GM12878 (cell line): ENCODE data around the gene IFI27L2. TPM values are rescaled to one million over a fixed set of nuclear protein-coding genes. Genes with fewer than 3 reads are reported as not detected.

Experiments
- ATAC-seq: fragments of 200-7000 bp; cut with Tn5 transposase; 3 replicates; pipeline ENCODE4 v1.9.1; 2020; ENCODE audit warnings: mild to moderate bottlenecking, moderate library complexity
- BruUV-seq: library from RNA; stranded (reverse); fragments of 400-500 nt; replicated peaks from 2 replicates; lab custom pipeline; 2021; lab: Mats Ljungman, UMichigan
- CTCF ChIA-PET: fragments of 300-600 bp; sonication (Branson Sonifier 250); formaldehyde crosslinking; extraction: SDS; loops from one replicate; lab custom pipeline; 2021; ENCODE audit warnings: inconsistent platforms; lab: Yijun Ruan, JAX
- POLR2A ChIA-PET: fragments of 350-600 bp; formaldehyde crosslinking; extraction: SDS; loops from one replicate; lab custom pipeline; 2021; ENCODE audit warnings: inconsistent platforms; lab: Charles Lee
- RAD21 ChIA-PET: fragments of 300-600 bp; sonication (Branson Sonifier 250); formaldehyde crosslinking; loops from one replicate; lab custom pipeline; 2023; ENCODE audit warnings: antibody characterized with exemption; ENCODE audit not compliant: unreplicated experiment; lab: Charles Lee
- SMC1A ChIA-PET: fragments of 300-600 bp; sonication (Branson Sonifier 250); formaldehyde crosslinking; loops from one replicate; lab custom pipeline; 2023; ENCODE audit not compliant: unreplicated experiment, uncharacterized antibody; lab: Charles Lee
- DNase-seq: peaks from one replicate; pipeline ENCODE4 v3.0.0-alpha.2; 2011; ENCODE audit warnings: low read depth, low spot score
- FAIRE-seq: peaks from 3 replicates; lab custom pipeline; 2011; peaks lifted over from hg19 to GRCh38; lab: Jason Lieb, UNC
- H2AFZ ChIP-seq: 2 replicates; pipeline ENCODE4 v1.6.0; 2011; ENCODE audit warnings: low read depth, low read length, control low read depth; ENCODE audit not compliant: control insufficient read depth
- H3K27ac ChIP-seq: 2 replicates; pipeline ENCODE4 v1.5.1; 2011; ENCODE audit warnings: control low read depth; ENCODE audit not compliant: control insufficient read depth, insufficient read depth
- H3K27me3 ChIP-seq, 2 experiments: replicated peaks in 1 of 2; 2 replicates each; pipeline versions ENCODE4 v1.6.0 to v1.6.1; 2011; ENCODE audit warnings: low read length in 1 of 2; ENCODE audit not compliant: control insufficient read depth in 2 of 2, insufficient read depth in 2 of 2
- H3K36me3 ChIP-seq, 2 experiments: 2 replicates each; pipeline ENCODE4 v1.5.1; 2011; ENCODE audit warnings: low read length in 1 of 2; ENCODE audit not compliant: control insufficient read depth in 2 of 2, insufficient read depth in 2 of 2
- H3K4me1 ChIP-seq: 2 replicates; pipeline ENCODE4 v1.6.1; 2011; ENCODE audit warnings: mild to moderate bottlenecking, low read length, moderate library complexity, mixed read lengths; ENCODE audit not compliant: control insufficient read depth, insufficient read depth
- H3K4me2 ChIP-seq: 2 replicates; pipeline ENCODE4 v1.6.0; 2011; ENCODE audit warnings: control low read depth; ENCODE audit not compliant: control insufficient read depth, insufficient read depth
- H3K4me3 ChIP-seq: fragments of 200-600 bp; sonication (generic); 2 replicates; pipeline ENCODE4 v1.5.1; 2016
- H3K79me2 ChIP-seq: 2 replicates; pipeline ENCODE4 v1.6.0; 2011; ENCODE audit warnings: low read length; ENCODE audit not compliant: control insufficient read depth, insufficient read depth
- H3K9ac ChIP-seq: 2 replicates; pipeline ENCODE4 v1.8.0; 2011; ENCODE audit warnings: low read length, control low read depth, mixed read lengths; ENCODE audit not compliant: control insufficient read depth, insufficient read depth
- H3K9me3 ChIP-seq: replicated peaks from 3 replicates; pipeline ENCODE4 v1.5.1; 2011; ENCODE audit warnings: mild to moderate bottlenecking, low read length; ENCODE audit not compliant: control insufficient read depth, insufficient read depth
- H4K20me1 ChIP-seq: 2 replicates; pipeline ENCODE4 v1.6.0; 2011; ENCODE audit not compliant: control insufficient read depth, insufficient read depth
- BACH1 ChIP-seq: fragments of 450-650 bp; IDR thresholded peaks from 2 replicates; pipeline ENCODE4 v1.6.1; 2017; ENCODE audit warnings: mild to moderate bottlenecking, borderline replicate concordance
- DPF2 ChIP-seq: fragments of 450-650 bp; IDR thresholded peaks from 2 replicates; pipeline ENCODE4 v1.6.1; 2017; ENCODE audit warnings: mild to moderate bottlenecking
- ELK1 ChIP-seq: IDR thresholded peaks from 2 replicates; pipeline ENCODE4 v1.6.1; 2012; ENCODE audit warnings: low read depth, low read length, improper control_type of control experiment
- FOXM1 ChIP-seq: IDR thresholded peaks from 2 replicates; pipeline ENCODE4 v1.6.1; 2012; ENCODE audit warnings: low read depth, mild to moderate bottlenecking, inconsistent platforms, low read length, moderate library complexity
- HCFC1 ChIP-seq: fragments of 150-350 bp; IDR thresholded peaks from 2 replicates; pipeline ENCODE4 v1.6.1; 2014; ENCODE audit warnings: low read length
- JUND ChIP-seq: IDR thresholded peaks from 2 replicates; pipeline ENCODE4 v1.6.1; 2012; ENCODE audit warnings: low read depth, mild to moderate bottlenecking, low read length, improper control_type of control experiment, moderate library complexity
- NBN ChIP-seq: fragments of 450-650 bp; IDR thresholded peaks from 2 replicates; pipeline ENCODE4 v1.6.1; 2016
- RAD51 ChIP-seq: fragments of 450-650 bp; IDR thresholded peaks from 2 replicates; pipeline ENCODE4 v1.6.1; 2016; ENCODE audit warnings: moderate library complexity, mild to moderate bottlenecking, inconsistent platforms
- SP1 ChIP-seq: IDR thresholded peaks from one replicate; pipeline ENCODE4 v1.6.1; 2011; ENCODE audit warnings: low read depth, low read length
- SRF ChIP-seq, 2 experiments: IDR thresholded peaks; 2 replicates each; pipeline ENCODE4 v1.6.1; 2011; ENCODE audit warnings: low read depth in 2 of 2, low read length in 2 of 2, mild to moderate bottlenecking in 1 of 2, moderate library complexity in 1 of 2
- ZNF207 ChIP-seq: fragments of 450-650 bp; IDR thresholded peaks from 2 replicates; pipeline ENCODE4 v1.6.1; 2014; ENCODE audit warnings: antibody characterized with exemption, mild to moderate bottlenecking, borderline replicate concordance
- ZNF384 ChIP-seq: IDR thresholded peaks from 2 replicates; pipeline ENCODE4 v1.6.1; 2012; ENCODE audit warnings: low read depth, mild to moderate bottlenecking, low read length, improper control_type of control experiment, borderline replicate concordance
- WGBS: methylation state at CpG from one replicate; pipeline ENCODE4 v1.1.6; 2016; ENCODE audit warnings: low lambda C conversion rate; ENCODE audit not compliant: insufficient replicate concordance, insufficient coverage; ENCODE audit errors: missing lambda C conversion rate; 5-methylcytosine and 5-hydroxymethylcytosine counted together
- in situ Hi-C: fragments of 300-500 bp; cut with MboI; formaldehyde crosslinking; loops from 9 replicates; pipeline ENCODE4 v1.14.3; 2018; ENCODE audit warnings: mixed read lengths
- intact Hi-C: fragments of 100-400 bp; cut with micrococcal nuclease; formaldehyde crosslinking; loops from one replicate; pipeline ENCODE4 v1.14.2; 2022; ENCODE audit not compliant: unreplicated experiment
- polyA plus RNA-seq, 11 experiments: library from polyadenylated mRNA; depleted of rRNA in 4 of 11; unstranded in 6 of 11; stranded (reverse) in 5 of 11; fragments of >200 nt; fragmentation: Nextera tagmentation in 4 of 11; fragmentation: Illumina TruSeq in 1 of 11; extraction: Ambion mirVana in 4 of 11; extraction: Trizol in 1 of 11; gene quantifications; 1 replicate in 1 of 11; 2 replicates in 10 of 11; pipeline versions ENCODE4 v1.2.1 to v1.2.3, GENCODE V29; 2011 to 2016; ENCODE audit warnings: inconsistent platforms in 2 of 11, missing spikeins in 2 of 11, low read depth in 1 of 11
- total RNA-seq, 4 experiments: library from RNA; depleted of rRNA in 3 of 4; stranded (reverse); fragments of >200 nt in 3 of 4; fragmentation: Illumina TruSeq in 1 of 4; extraction: Trizol in 1 of 4; gene quantifications; 2 replicates each; pipeline versions ENCODE4 v1.2.1 to v1.2.3, GENCODE V29; 2013 to 2021
- TF ChIP-seq, protein P1 (sequence below): IDR thresholded peaks from 2 replicates; pipeline ENCODE4 v1.6.1; 2012; ENCODE audit warnings: low read depth, low read length, improper control_type of control experiment

The IFI27L2 gene
- total and polyA plus RNA-seq, 10 of the 15 experiments (the other 5 are each of a cell fraction or from before 2014, with no cell fraction given): 26.6 to 134 (median 60.3) TPM

GRCh38 chr14:94171208-94171607 lies 41.8 kb upstream of the IFI27L2 start (continued):
- TF ChIP-seq ELK1 (no peak), DPF2 (no peak)

- ChIA-PET SMC1A (interaction anchor here (0.7 to 2.7 kb wide), 5 partner anchors 8 to 385 kb away, joined by 3 to 13 read pairs (median 4); no protein-coding TSS in a partner anchor), POLR2A (no interaction called here)
- FAIRE-seq: no peak
These were observed 40.7 kb upstream of the IFI27L2 start for GRCh38 chr14:94170136-94170535.

DNA sequence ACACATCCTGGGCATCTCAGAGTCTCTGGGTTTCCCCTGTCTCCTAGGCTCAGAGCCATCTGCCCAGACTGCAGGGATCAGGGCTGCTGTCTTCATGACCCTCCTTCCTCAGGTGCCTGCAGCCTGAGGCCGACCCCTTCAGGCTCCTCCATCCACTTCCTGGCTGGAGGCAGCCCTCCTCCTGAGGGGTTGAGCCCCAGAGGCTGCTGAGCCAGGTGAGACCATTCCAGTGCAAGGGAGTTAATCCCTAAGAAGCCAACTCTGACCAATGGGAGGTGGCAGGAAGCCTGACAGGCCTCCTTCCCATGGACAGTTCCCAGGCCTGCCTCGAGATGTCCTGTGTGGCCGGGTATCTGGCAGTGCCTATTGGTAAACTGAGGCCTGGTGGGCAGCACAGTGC lies 36.3 kb upstream of the IFI27L2 start:
- H3K9me3 ChIP-seq: no peaks in the 10 kb centered on the region
- no peak overlapping the region for H3K4me2 ChIP-seq
- no peak for FAIRE-seq
- intact Hi-C loops (no loop called here), in situ Hi-C loops (no loop called here)
- no peak for DNase-seq
- no peaks in the 10 kb centered on the region; the same call in 1 of the 2 replicates for H3K4me1 ChIP-seq
- H2AFZ ChIP-seq: no peak overlapping the region
- H3K9ac ChIP-seq: no peak overlapping the region
- H4K20me1 ChIP-seq: no peaks in the 10 kb centered on the region
- no peak overlapping the region for H3K27ac ChIP-seq
- ChIA-PET CTCF (no interaction called here), POLR2A (no interaction called here), SMC1A (no interaction called here), RAD21 (no interaction called here)
- BruUV-seq: no TSS peak
- TF ChIP-seq JUND (no peak), SRF (IDR thresholded peaks at IDR 0.05; ENCODE audit: low read depth in 2 of 2, low read length in 2 of 2) (no peak), ZNF384 (no peak), BACH1 (no peak), HCFC1 (no peak), NBN (no peak), ZNF207 (no peak)
- TF ChIP-seq, protein P1, sequence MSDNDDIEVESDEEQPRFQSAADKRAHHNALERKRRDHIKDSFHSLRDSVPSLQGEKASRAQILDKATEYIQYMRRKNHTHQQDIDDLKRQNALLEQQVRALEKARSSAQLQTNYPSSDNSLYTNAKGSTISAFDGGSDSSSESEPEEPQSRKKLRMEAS: no peak
- no peak for ATAC-seq
- peaks cover 0 to 2% of the 10 kb centered on the region in 2 experiments; a peak in 1 of 4 replicates for H3K27me3 ChIP-seq
- H3K79me2 ChIP-seq: no peaks in the 10 kb centered on the region
- H3K4me3 ChIP-seq: no peak overlapping the region
- no peaks in the 10 kb centered on the region for H3K36me3 ChIP-seq
- 22% methylated on average over 3 of the region's 3 CpGs for WGBS

More at GRCh38 chr14:94170136-94170535, 40.7 kb upstream of the IFI27L2 start:
- H3K79me2 ChIP-seq: no peaks in the 10 kb centered on the region
- no peaks in the 10 kb centered on the region; the same call in 2 of the 3 replicates for H3K9me3 ChIP-seq
- no TSS peak for BruUV-seq
- TF ChIP-seq RAD51 (no peak), SP1 (no peak), FOXM1 (no peak)
- ATAC-seq (no peak), DNase-seq (no peak)
- H3K27me3 ChIP-seq: peaks cover 2 to 8% of the 10 kb centered on the region in 2 experiments; a peak in 3 of 4 replicates
- no peak overlapping the region for H3K9ac ChIP-seq
- no peak overlapping the region for H3K4me2 ChIP-seq
- 14% methylated on average over 6 of the region's 6 CpGs for WGBS
- no peak overlapping the region for H2AFZ ChIP-seq
- in situ Hi-C loops (no loop called here), intact Hi-C loops (no loop called here)
- H3K27ac ChIP-seq: no peak overlapping the region
- H3K4me1 ChIP-seq: no peaks in the 10 kb centered on the region; the same call in 1 of the 2 replicates
- RAD21 ChIA-PET: no interaction called here
- H4K20me1 ChIP-seq: no peaks in the 10 kb centered on the region
- no peaks in the 10 kb centered on the region for H3K36me3 ChIP-seq
- CTCF ChIA-PET: interaction anchor here (0.6 to 4.4 kb wide), 6 partner anchors 10 to 370 kb away, joined by 3 to 21 read pairs (median 5); partner anchors contain the start of genes DDX24 and IFI27L1
- no peak overlapping the region for H3K4me3 ChIP-seq
